ENCODE measurements around the gene TREM2.

Gene TREM2

DNA sequence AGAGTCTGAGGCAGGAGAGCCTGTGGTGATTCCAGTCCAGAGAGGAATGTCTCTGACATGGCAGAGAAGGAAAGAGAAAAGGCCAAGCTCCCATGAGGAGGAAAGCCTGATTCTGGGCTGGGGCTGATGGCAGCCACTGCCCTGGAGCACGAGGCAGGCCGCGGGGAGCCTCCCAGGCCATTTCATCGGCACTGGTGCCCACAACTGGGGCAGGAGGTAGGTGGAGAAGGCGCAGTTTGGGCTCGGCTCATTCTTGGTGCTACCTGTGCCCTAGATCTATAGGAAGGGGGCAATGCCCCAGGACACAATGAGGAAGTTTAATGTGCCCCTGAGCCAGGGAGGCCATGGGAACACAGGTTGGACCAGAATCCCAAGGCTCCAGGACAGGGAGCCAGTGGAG, 6.1 kb downstream of the TREM2 start:
- TF ChIP-seq TAF1 (IDR thresholded peaks at IDR 0.05; ENCODE audit: low read depth, low read length) (no peak), SPI1 (IDR thresholded peaks at IDR 0.05; ENCODE audit: low read depth, low read length) (no peak), PAX5 (IDR thresholded peaks at IDR 0.05; ENCODE audit: insufficient read depth, low read length, severe bottlenecking) (no peak), POLR2AphosphoS5 (IDR thresholded peaks at IDR 0.05; ENCODE audit: low read depth, low read length) (no peak), POU2F2 (IDR thresholded peaks at IDR 0.05; ENCODE audit: low read depth, low read length) (no peak), POLR2A (IDR thresholded peaks at IDR 0.05; ENCODE audit: low read depth, low read length) (no peak)

DNA sequence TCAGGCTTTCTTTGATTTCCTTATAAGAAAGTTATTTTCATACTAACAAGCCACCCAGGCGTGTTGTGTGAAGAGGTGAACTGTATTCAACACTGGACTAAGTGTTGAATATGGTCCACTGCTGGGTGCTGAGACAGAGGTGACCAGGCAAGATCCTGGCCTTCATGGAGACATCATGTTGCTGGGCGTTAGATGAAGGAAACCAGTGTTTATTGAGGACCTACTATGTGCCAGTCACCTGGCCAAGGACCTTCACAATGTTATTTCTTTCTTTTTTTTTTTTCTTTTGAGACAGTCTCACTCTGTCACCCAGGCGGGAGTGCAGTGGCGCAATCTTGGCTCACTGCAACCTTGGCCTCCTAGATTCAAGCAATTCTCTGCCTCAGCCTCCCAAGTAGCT, 6.9 kb downstream of the TREM2 start:
- no peak for DNase-seq (ENCODE audit: insufficient read length, low spot score)
- FAIRE-seq: no peak
- TF ChIP-seq POLR2A (IDR thresholded peaks at IDR 0.05; ENCODE audit: low read depth, low read length) (no peak), TAF1 (IDR thresholded peaks at IDR 0.05; ENCODE audit: low read depth, low read length) (no peak), SPI1 (IDR thresholded peaks at IDR 0.05; ENCODE audit: low read depth, low read length) (no peak), POU2F2 (IDR thresholded peaks at IDR 0.05; ENCODE audit: low read depth, low read length) (no peak), POLR2AphosphoS5 (IDR thresholded peaks at IDR 0.05; ENCODE audit: low read depth, low read length) (no peak)

More for the DNA sequence above, 6.1 kb downstream of the TREM2 start:
- FAIRE-seq (no peak), DNase-seq (ENCODE audit: insufficient read length, low spot score) (no peak)

DNA sequence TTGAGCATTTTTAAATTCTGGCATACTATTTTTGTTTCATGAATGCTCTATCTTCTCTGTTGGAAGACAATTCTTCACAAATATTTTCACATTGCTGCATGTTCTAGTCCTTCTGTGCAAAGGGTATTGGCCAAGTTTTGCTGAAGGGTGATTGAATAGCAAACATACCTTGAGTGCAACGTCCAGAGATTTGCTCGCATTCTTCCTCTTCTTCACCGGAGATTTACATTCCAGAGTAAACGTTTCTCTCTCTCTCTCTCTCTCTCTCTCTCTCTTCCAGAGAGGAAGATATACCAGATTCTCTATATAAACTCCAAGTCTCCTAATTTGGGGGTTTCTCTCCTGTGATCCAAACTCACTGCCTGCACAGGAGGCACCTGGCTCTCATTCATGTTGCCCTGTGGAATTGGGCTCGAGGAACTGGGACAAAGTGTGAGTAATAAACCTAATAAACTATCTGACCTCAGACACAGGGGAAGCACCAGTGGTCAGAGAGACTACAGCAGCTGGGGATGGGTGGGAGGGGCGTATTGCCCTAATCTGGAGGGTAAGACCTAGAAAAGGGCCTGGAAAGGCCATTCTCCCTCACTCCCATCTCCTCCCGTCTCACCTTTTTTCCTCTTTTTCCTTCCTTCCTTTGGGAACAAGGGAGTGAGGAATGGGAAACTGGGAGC, 7.6 kb downstream of the TREM2 start:
- DNase-seq (ENCODE audit: insufficient read length, low spot score) (no peak), FAIRE-seq (no peak)
- TF ChIP-seq SPI1 (IDR thresholded peaks at IDR 0.05; ENCODE audit: low read depth, low read length) (peak; percentile 48), PAX5 (IDR thresholded peaks at IDR 0.05; ENCODE audit: insufficient read depth, low read length, severe bottlenecking) (no peak)

DNA sequence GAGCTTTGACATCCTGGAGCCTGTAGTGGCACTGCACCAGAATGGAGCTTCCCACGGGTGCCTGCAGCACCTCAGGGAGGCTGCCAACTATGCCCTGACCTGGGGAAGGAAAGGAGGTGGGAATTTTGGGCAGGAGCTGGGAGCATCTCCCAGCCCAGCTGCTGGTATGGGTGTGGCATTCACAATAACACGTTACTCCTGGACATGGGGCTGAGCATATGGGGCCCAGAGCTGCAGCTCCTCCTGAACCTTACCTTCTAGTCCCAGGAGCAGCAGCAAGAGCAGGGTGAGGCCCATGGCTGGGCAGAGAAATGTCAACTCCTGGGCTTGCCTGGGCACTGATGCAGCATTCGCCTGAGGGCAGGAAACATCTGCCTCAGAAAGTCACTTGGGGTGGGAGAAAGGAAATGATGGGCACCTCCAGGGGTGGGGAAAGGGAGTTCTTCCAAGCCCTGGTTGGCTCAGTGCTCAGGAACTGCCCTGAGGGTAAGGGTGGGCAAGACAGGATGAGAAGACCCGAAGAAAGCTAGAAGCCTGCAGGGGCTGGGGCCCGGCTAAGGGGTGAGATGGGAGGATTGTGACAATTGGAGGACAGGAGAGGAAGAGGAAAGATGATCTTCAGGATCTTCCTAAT, 8.8 kb downstream of the TREM2 start, which contains the start of gene TREML1:
Gene TREML1, minus strand, starts transcription at position 356 of the 634 bp plus-strand sequence. Its CDS starts 59 bp downstream, at position 297.
- DNase-seq (ENCODE audit: insufficient read length, low spot score) (no peak), FAIRE-seq (no peak)
- TF ChIP-seq POU2F2 (IDR thresholded peaks at IDR 0.05; ENCODE audit: low read depth, low read length) (no peak), PAX5 (IDR thresholded peaks at IDR 0.05; ENCODE audit: insufficient read depth, low read length, severe bottlenecking) (no peak), SPI1 (IDR thresholded peaks at IDR 0.05; ENCODE audit: low read depth, low read length) (no peak), TAF1 (IDR thresholded peaks at IDR 0.05; ENCODE audit: low read depth, low read length) (no peak), POLR2A (IDR thresholded peaks at IDR 0.05; ENCODE audit: low read depth, low read length) (no peak), POLR2AphosphoS5 (IDR thresholded peaks at IDR 0.05; ENCODE audit: low read depth, low read length) (no peak)

DNA sequence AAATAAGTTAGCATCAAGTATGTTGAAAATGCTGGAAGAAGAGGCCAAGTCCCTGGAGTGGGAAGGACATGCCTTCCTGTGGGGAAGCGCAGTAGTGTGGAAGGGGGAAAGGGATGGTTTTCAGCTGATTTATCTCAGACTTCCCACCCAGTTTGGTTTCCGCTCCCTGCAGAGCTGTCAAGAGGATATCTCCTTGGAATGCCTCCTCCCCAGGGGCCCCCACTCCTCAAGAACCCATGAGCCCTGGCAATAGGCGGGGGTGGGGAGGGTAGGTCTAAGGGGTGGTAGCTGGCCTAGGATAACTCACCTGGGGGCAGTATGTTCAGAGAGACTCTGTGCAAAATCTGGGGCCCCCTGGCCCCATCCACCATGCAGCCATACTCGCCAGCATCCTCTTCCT, 9.5 kb downstream of the TREM2 start:
- TF ChIP-seq POLR2A (IDR thresholded peaks at IDR 0.05; ENCODE audit: low read depth, low read length): no peak
- no peak for TF ChIP-seq TAF1 (IDR thresholded peaks at IDR 0.05; ENCODE audit: low read depth, low read length)
- no peak for TF ChIP-seq PAX5 (IDR thresholded peaks at IDR 0.05; ENCODE audit: insufficient read depth, low read length, severe bottlenecking)
- no peak for TF ChIP-seq SPI1 (IDR thresholded peaks at IDR 0.05; ENCODE audit: low read depth, low read length)
- TF ChIP-seq POU2F2 (IDR thresholded peaks at IDR 0.05; ENCODE audit: low read depth, low read length): no peak
- TF ChIP-seq POLR2AphosphoS5 (IDR thresholded peaks at IDR 0.05; ENCODE audit: low read depth, low read length): no peak
- no peak for FAIRE-seq

DNA sequence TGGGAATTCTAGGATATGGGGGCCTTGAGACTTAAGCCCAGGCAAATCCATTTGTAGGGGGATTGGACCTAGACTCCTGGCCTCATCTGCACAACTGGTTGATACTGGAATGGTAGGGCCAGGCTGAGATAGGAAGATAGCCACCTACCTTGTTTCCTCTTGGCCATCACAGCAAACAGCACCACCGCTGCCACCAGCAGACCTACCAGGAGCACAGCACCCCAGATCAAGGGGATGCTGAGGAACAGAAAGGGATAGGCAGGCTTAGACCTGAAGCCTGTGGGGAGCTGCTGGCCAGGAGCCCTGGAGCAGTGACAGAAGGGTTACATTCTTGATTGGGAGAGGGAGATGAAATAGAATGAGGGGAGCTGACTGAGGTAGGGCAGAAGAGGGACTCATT, 12.2 kb downstream of the TREM2 start:
- FAIRE-seq: no peak
- TF ChIP-seq SPI1 (IDR thresholded peaks at IDR 0.05; ENCODE audit: low read depth, low read length): no peak
- no peak for TF ChIP-seq POU2F2 (IDR thresholded peaks at IDR 0.05; ENCODE audit: low read depth, low read length)
- TF ChIP-seq POLR2AphosphoS5 (IDR thresholded peaks at IDR 0.05; ENCODE audit: low read depth, low read length): no peak
- no peak for TF ChIP-seq POLR2A (IDR thresholded peaks at IDR 0.05; ENCODE audit: low read depth, low read length)
- no peak for TF ChIP-seq PAX5 (IDR thresholded peaks at IDR 0.05; ENCODE audit: insufficient read depth, low read length, severe bottlenecking)
- no peak for TF ChIP-seq TAF1 (IDR thresholded peaks at IDR 0.05; ENCODE audit: low read depth, low read length)

More for the DNA sequence above, 9.5 kb downstream of the TREM2 start:
- DNase-seq (ENCODE audit: insufficient read length, low spot score): no peak

DNA sequence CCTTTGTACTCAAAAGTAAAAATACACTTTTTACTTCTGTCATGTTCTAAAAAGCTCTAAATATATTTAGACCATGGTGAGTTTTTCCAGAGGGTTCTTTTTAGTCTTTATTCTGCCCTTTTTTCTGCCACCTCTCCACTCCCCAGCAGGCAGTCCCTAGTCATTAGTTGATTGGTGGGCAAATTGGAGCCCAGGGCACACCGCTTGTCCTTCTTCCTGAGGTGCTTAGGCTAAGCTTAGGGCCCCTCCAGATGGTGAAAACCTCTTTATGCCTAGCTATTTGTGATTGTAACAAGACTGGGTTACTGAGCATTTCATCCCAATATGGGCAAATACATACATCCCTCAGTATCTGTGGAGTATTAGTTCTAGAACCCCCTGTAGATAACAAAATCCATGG, 15.0 kb downstream of the TREM2 start:
- no peak for DNase-seq (ENCODE audit: insufficient read length, low spot score)
- FAIRE-seq: no peak
- TF ChIP-seq SPI1 (IDR thresholded peaks at IDR 0.05; ENCODE audit: low read depth, low read length) (no peak), TAF1 (IDR thresholded peaks at IDR 0.05; ENCODE audit: low read depth, low read length) (no peak), POU2F2 (IDR thresholded peaks at IDR 0.05; ENCODE audit: low read depth, low read length) (no peak), POLR2A (IDR thresholded peaks at IDR 0.05; ENCODE audit: low read depth, low read length) (no peak), POLR2AphosphoS5 (IDR thresholded peaks at IDR 0.05; ENCODE audit: low read depth, low read length) (no peak), PAX5 (IDR thresholded peaks at IDR 0.05; ENCODE audit: insufficient read depth, low read length, severe bottlenecking) (no peak)

More for the DNA sequence above, 12.2 kb downstream of the TREM2 start:
- no peak for DNase-seq (ENCODE audit: insufficient read length, low spot score)

DNA sequence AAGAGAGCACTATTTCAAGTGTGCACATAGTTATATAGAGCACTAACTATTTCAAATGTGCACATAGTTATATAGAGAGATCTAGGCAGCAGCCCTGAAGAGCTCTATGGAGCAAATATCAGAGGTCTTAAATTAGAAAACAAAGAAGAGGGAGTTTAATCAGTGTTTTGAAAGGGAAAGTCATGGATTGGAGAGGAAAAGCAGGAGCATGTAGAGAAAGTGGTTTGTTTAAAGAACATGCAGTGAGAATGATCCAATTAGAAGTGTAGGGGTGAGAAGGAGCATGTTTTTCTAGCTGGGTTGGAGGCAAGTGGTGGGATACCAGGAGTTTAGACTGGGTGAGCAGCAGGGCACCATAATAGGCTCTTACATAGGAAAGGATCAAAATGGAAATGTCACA, 26.0 kb downstream of the TREM2 start:
- no peak for TF ChIP-seq PAX5 (IDR thresholded peaks at IDR 0.05; ENCODE audit: insufficient read depth, low read length, severe bottlenecking)
- TF ChIP-seq TAF1 (IDR thresholded peaks at IDR 0.05; ENCODE audit: low read depth, low read length): no peak
- no peak for TF ChIP-seq POU2F2 (IDR thresholded peaks at IDR 0.05; ENCODE audit: low read depth, low read length)
- TF ChIP-seq SPI1 (IDR thresholded peaks at IDR 0.05; ENCODE audit: low read depth, low read length): no peak
- TF ChIP-seq POLR2AphosphoS5 (IDR thresholded peaks at IDR 0.05; ENCODE audit: low read depth, low read length): no peak
- TF ChIP-seq POLR2A (IDR thresholded peaks at IDR 0.05; ENCODE audit: low read depth, low read length): no peak
- FAIRE-seq (no peak), DNase-seq (ENCODE audit: insufficient read length, low spot score) (no peak)

DNA sequence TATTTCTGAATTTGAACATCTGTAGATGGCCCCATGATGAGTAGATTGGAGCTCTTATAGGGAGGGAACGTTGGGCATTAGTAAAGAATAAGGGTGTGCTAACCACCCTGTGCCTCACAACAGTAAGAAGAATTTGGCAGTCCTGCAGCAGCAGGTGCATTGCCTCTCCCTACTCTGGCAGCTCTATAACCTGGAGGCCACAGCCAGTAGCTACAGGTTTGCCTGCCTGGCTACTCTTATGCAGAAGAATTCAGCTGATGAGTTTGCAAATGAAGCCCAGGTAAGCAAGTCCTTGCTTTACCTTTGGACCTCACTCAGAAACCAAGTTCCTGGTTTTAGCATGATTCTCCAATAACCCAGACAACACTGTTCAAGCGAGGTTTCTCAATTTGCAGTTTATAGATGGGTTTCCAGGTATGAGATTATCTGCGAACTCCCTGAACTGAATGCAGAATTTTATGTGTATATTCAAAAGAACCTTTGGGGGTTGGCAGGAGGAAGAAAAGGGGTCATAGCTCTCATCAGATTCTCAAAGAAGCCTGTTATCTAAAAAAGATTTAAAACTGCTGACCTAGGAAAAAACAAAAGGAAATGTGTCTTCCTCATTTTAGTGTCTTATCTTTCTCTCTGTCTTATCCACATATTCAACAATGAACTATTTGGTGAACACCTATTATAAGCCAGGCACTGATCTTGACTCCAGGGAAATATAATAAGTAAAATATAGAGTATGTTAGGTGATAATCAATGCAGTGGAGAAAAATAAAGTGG, 27.7 kb downstream of the TREM2 start:
- no peak for DNase-seq (ENCODE audit: insufficient read length, low spot score)
- FAIRE-seq: no peak
- TF ChIP-seq PAX5 (IDR thresholded peaks at IDR 0.05; ENCODE audit: insufficient read depth, low read length, severe bottlenecking) (no peak), SPI1 (IDR thresholded peaks at IDR 0.05; ENCODE audit: low read depth, low read length) (no peak), POU2F2 (IDR thresholded peaks at IDR 0.05; ENCODE audit: low read depth, low read length) (no peak), TAF1 (IDR thresholded peaks at IDR 0.05; ENCODE audit: low read depth, low read length) (no peak)

Data from GM12891 (cell line).